GM19397 (cell line): ENCODE results near the gene ACTMAP.
"Not testable (repeated sequence)": the region's sequence is repeated elsewhere in the genome, so short reads cannot be mapped to it uniquely, and the experiment has no call there.

ENCODE experiments used
- ATAC-seq: cut with Tn5 transposase; IDR thresholded peaks from one replicate; pipeline ENCODE4 v1.9.1; 2021; ENCODE audit warnings: mild to moderate bottlenecking, moderate library complexity; ENCODE audit not compliant: unreplicated experiment

ACTMAP gene, protein sequence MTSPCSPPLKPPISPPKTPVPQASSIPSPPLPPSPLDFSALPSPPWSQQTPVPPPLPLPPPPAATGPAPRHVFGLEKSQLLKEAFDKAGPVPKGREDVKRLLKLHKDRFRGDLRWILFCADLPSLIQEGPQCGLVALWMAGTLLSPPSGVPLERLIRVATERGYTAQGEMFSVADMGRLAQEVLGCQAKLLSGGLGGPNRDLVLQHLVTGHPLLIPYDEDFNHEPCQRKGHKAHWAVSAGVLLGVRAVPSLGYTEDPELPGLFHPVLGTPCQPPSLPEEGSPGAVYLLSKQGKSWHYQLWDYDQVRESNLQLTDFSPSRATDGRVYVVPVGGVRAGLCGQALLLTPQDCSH

DNA sequence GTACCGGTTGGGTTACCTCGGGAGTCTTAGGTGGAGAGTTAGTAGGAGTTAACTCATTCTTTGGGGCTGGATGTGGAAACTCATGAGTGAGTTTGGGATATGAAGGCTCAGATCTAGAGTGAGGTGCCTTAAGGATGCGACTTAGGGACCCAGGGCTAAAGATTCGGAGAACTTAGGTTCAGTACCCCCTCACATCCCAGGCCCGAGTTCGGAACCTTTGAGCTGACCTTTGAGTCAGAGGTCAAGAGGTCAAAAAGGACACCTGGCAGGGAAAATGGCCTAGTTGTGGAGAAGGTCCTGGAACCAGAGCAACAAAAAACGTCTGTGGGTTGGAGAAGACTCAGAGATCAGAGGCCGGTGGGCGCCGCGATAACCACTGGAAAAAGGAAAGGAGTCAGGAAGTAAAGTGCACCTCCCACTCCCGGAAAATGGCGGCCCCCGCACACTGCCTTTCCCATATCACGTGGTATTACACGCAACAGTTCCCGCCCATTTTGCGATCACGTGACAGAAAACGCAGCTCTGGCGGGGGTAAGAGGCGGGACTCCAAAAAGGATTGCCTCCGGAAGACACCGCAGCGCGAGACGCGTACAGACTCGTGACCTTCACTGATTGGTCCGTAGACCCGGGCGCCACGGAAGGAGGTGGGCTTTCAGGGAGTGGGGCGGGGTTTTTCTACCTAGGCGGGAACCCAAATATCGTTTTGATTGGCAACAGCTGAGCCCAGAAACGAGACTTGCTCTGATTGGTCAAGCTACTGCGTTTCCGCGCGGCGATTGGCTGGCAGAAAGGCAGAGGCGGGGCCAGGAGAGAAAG lies at the start of gene ACTMAP:
TSS of gene ACTMAP (minus strand) at position 420 of the 816 bp plus-strand sequence. CDS start 674 bp downstream, outside the sequence.
- ATAC-seq, result peak; percentile 84

DNA sequence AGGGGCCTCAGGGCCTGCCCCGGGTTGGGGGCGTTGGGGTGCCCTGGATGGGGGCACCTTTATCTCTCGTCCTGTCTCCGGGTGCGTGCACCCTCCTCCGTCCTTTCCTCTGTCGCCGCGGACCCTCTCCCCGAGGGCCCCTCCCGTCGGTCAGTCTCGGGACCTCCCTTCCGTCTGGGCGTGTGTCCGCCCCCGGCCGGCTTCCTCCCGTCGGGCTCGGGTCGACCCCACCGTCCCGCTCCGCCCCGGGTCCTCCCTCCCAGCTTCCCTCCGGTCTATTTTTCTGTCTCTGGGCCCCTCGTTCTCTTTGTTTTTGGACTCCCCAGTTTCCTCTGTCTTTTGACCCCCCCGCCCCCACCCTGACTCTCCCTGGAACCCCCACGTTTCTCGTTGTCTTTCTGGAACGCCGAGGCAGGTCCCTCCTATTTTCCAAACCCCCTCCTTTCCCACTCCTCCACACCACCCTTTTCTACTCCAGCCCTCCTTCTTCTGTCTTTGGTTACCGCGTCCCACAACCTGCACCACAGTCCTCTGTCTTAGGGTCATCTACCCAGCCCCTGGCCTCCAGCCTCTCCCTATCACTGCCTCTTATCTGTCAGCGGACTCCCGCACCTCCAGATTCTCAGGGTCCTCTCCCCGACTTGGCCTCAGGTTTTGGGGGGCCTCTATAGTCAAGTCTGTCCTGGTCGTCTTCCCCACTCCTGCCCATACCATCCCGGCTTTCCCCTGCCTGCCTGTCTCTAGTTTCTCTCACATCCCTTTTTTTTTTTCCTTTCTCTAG lies 49.5 kb upstream of the ACTMAP start:
- ATAC-seq, result no peak

DNA sequence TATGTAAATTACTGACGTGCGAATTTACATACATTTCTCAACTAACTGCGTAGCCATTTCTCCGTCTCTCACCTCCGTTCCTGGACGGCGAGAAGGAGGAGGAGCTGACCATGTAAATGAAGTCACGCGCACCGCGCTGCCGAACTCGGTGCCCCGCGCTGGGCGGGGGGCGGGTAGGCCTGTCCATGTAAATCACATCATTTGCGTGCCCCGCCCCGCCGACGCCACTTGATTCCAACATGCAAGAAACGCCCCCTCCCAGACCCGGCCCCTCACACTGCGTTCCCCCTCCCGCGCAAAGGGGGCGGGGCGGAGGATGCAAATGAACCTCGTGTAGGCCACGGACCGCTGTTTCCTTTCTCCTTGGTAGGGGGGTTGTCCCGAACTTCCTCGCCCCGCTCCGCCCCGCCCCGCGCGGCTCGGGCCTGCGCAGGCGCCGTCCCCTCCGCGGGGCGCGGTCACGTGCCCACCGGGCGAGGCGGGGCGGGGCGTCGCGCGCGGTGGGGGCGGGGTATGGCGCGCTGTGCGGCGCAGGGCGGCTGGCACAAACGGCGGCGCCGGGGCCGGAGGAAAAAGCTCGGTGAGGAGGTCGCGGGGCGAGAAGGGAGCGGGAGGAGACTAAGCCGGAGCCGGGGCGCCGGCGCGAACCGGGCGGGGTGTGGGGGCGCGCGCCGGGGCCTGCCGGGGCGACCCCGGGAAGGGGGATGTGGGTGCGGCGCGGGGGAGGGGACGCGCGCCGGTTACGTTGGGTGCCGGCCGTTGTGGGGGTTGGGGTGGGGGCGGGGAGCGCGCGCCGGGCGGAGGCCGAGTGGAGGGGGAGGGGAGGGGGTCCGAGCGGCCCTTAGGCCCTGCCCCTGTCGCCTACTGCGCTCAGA lies 48.6 kb upstream of the ACTMAP start, which contains the start of gene EGLN2:
TSS of gene EGLN2 (plus strand) at position 509 of the 875 bp plus-strand sequence. CDS start 1,382 bp downstream, outside the sequence.
- ATAC-seq, result peak; percentile 80

GRCh38 chr19:40797963-40798682 lies 47.8 kb upstream of the ACTMAP start:
- ATAC-seq, result no peak

DNA sequence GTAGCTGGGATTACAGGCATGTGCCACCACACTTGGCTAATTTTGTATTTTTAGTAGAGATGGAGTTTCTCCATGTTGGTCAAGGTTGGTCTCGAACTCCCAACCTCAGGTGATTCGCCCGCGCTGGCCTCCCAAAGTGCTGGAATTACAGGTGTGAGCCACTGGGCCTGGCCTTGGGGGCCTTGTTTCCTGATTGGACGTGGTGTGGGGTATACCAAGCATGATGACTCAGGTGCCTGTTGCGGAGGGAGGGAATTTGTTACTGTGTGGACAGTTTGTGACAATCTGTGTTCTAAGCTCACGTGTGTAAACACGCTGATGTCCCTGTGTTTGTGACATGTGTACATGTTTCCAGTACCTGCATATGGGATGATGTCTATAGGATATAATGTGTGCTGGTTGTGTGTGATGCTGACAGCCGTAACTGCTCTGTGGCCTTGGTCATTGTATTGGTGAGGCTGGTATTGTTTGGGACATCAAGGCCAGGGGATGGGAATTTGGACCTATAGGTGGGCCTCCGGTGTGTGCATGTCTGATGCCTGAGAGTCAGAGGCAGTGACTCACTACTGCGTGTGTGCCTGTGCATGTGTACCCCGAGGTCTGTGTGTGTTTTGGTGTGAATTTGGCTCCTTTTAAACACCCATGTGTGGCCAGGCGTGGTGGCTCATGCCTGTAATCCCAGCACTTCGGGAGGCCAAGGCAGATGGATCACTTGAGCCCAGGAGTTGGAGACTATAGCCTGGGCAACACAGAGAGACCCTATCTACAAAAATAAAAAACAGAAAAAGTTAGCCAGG lies 47.1 kb upstream of the ACTMAP start:
- ATAC-seq, result no peak

DNA sequence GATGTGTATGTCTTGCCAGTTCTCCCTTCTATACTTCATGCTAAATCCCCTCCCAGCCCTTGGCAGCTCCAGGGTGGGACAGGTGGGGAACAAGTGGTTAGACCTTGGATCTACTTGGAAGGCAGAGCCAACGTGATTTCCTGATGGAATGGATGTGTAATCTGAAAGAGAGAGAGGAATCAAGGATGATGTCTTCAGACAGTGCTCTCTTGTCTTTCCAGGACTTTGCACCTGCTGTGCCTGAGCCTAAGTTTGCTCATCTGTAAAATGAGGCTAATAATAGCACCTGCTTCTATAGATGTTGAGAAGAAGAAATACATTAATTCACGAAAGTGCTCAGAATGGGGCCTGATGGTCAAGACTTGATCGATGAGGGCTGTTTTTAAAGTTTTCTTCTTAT lies 41.7 kb upstream of the ACTMAP start:
- no peak for ATAC-seq

- ATAC-seq, result no peak
These were observed 41.1 kb upstream of the ACTMAP start for GRCh38 chr19:40791349-40791748.

- ATAC-seq, result no peak
These were observed 36.1 kb upstream of the ACTMAP start for GRCh38 chr19:40786060-40787037.

- no peak for ATAC-seq
These were observed 35.2 kb upstream of the ACTMAP start for GRCh38 chr19:40785526-40785925.

- not testable (repeated sequence) for ATAC-seq
These were observed 33.9 kb upstream of the ACTMAP start for GRCh38 chr19:40784146-40784545.

DNA sequence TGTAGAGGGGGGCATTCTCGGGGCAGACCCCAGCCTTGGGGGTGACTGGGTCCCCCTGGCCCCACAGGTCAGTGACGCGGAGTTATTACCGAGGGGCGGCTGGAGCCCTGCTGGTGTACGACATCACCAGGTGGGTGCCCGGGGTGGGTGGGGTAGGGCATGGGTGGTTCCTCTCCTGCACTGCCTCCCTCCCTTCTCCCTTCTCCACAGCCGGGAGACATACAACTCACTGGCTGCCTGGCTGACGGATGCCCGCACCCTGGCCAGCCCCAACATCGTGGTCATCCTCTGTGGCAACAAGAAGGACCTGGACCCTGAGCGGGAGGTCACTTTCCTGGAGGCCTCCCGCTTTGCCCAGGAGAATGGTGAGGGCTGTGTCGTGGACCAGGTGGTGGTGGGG lies 33.4 kb upstream of the ACTMAP start:
- no peak for ATAC-seq

DNA sequence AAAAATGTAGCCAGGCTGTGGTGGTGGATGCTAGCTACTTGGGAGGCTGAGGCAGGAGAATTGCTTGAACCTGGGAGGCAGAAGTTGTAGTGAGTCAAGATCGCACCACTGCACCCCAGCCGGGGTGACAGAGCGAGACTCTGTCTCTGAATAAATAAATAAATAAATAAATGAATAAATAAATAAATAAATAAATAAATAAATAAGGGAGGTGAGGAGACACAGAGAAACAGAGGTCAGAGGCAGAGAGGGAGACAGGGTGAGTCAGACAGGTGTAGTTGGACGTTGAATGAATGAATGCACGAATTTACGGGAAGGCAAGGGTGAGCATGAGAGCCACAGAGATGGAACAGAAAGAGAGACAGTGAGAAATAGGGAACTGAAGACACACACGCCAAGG lies 30.9 kb upstream of the ACTMAP start:
- no peak for ATAC-seq

GRCh38 chr19:40780582-40780981 lies 30.3 kb upstream of the ACTMAP start:
- no peak for ATAC-seq

DNA sequence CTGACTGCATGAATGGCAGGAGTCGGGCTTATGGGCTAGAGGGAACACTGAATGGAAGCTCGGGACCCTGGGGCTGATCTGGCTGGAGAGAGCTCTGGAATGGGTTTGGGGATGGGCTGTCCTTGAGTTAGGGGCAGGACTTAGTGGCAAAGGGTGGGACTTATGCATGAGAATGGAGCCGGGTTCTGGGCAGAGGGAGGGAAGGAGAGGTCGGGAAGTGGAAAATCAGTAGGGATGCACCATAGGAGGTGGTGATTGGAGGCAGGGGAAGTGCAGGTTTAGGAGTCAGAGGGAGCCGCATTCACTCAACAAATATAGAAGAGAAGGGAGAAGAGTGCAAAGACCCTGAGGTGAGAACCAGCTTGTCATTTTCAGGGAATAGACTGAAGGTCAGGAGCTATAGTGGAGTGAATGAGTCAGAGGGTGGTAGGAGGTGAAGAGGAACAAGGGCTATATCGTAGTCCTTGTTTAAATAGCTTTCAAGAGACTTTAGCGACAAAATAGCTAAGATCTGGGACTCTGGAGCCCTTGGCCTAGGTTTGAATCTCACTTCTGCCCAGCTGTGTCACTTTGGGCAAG lies 28.5 kb upstream of the ACTMAP start:
- ATAC-seq, result no peak

DNA sequence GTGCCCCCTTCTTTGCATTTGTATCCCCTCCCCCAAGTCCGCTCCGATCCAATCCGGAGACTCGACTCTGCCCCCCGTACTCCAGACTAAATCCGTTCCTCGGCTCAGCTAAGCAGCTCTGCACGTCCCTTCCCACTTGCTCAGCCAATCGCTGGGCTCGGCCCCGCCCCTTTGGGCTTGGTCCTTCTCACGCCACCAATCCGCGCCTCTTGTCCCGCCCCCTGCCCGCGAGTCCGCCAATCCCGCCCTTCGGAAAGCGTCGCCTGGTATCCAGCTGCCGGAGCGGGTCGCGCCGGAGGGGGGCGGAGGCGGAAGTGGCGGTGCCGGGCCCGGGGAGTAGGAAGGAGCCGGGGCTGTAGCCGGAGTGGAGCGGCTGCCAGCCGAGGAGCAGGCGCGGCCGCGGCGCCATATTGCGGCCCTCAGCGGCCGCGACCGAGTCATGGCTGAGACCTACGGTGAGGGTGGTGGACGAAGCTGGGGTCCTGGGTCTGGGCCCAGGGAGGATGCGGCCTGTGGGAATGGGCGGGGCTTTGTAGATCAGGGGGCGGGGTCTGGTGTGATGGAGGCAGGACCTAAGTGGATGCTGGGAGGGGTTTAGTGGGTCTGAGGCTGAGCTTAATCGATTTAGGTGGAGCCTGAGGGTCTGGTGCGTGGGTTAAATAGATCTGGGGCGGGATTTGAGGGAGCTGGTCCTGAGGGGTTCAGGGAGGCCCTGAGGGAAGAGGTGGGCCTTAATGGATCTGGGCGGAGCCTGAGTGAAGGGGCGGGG lies 27.8 kb upstream of the ACTMAP start, which contains the start of gene RAB4B:
TSS of gene RAB4B (plus strand) at position 311 of the 769 bp plus-strand sequence. CDS start at position 440, 129 bp downstream.
- peak; percentile 65 for ATAC-seq

DNA sequence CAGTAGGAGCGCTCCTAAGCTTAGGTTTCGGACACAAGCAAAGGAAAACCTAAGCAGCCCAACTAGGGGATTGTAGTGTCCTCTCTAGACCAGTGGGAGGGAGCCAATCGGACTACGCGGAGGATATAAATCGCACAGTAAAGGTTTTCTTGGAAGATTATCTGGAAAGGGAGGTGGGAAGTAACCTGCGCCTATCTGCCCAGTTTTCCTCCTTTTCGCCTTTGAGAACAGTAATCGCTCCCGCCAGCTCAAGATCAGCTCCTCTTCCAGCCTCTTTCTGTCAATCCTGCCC lies 27.3 kb upstream of the ACTMAP start:
- no peak for ATAC-seq
